GM13977 (cell line): ENCODE data around the gene ADA.

Experiments used
- DNase-seq: peaks from one replicate; pipeline ENCODE4 v3.0.0; 2012; ENCODE audit warnings: low spot score
- CTCF ChIP-seq: IDR thresholded peaks from 2 replicates; pipeline ENCODE4 v1.5.1; 2012; ENCODE audit warnings: mild to moderate bottlenecking, control low read depth; ENCODE audit not compliant: insufficient read depth; ENCODE audit errors: extremely low read depth, missing control alignments
- in situ Hi-C: fragments of 300-500 bp; cut with MboI; formaldehyde crosslinking; loops from one replicate; pipeline ENCODE4 v1.12.0; 2022; ENCODE audit warnings: low sequenced_read_pairs, low pct_unique_long_range_greater_than_20kb, mixed read lengths, inconsistent platforms; ENCODE audit not compliant: unreplicated experiment

Gene ADA

GRCh38 chr20:44641325-44641724 lies 10.2 kb downstream of the ADA start:
- no peak for TF ChIP-seq CTCF
- DNase-seq: no peak
- in situ Hi-C loops: no loop called here

GRCh38 chr20:44640522-44640921 lies 11.0 kb downstream of the ADA start:
- in situ Hi-C loops: no loop called here
- no peak for TF ChIP-seq CTCF
- DNase-seq: no peak

- no peak for TF ChIP-seq CTCF
- DNase-seq: no peak
- in situ Hi-C loops: no loop called here
These were observed 13.8 kb downstream of the ADA start for GRCh38 chr20:44637522-44638372.

- TF ChIP-seq CTCF: no peak
- DNase-seq: no peak
- in situ Hi-C loops: no loop called here
These were observed 14.5 kb downstream of the ADA start for GRCh38 chr20:44637042-44637441.

GRCh38 chr20:44635877-44636276 lies 15.6 kb downstream of the ADA start:
- no peak for TF ChIP-seq CTCF
- no peak for DNase-seq
- in situ Hi-C loops: no loop called here

GRCh38 chr20:44633872-44634600 lies 17.5 kb downstream of the ADA start:
- TF ChIP-seq CTCF: no peak
- no peak for DNase-seq
- in situ Hi-C loops: no loop called here
